SK-N-SH (cell line): ENCODE data around the gene DNAH11. TPM values are rescaled to one million over a fixed set of nuclear protein-coding genes. Genes with fewer than 3 reads are reported as not detected.

Source experiments
- CTCF ChIA-PET: fragments of 300-600, 350-600 bp; formaldehyde crosslinking; extraction: SDS; loops from one replicate; lab custom pipeline; 2021; lab: Yijun Ruan, JAX
- POLR2A ChIA-PET: fragments of 350-600 bp; sonication (Branson Sonifier 250); formaldehyde crosslinking; extraction: SDS; loops from one replicate; lab custom pipeline; 2020; ENCODE audit warnings: antibody characterized with exemption, inconsistent platforms; lab: Yijun Ruan, JAX
- DNase-seq: peaks from one replicate; pipeline ENCODE4 v3.0.0; 2012
- H2AFZ ChIP-seq: fragments of 200-600 bp; sonication (generic); 2 replicates; pipeline ENCODE4 v1.8.1; 2016; ENCODE audit warnings: antibody characterized with exemption, mild to moderate bottlenecking, low read depth
- H3F3A ChIP-seq: fragments of 200-600 bp; sonication (generic); replicated peaks from 2 replicates; pipeline ENCODE3; 2016; ENCODE audit warnings: antibody characterized with exemption, mild to moderate bottlenecking; ENCODE audit not compliant: insufficient read depth
- H3K27ac ChIP-seq, 2 experiments: fragments of 200-500 bp in 1 of 2; fragments of 200-600 bp in 1 of 2; sonication (Bioruptor generic) in 1 of 2; sonication (generic), shearing (Covaris generic) in 1 of 2; 2 replicates each; pipeline versions ENCODE4 v1.5.1 to v1.6.1; 2014 to 2016; ENCODE audit warnings: low read depth in 2 of 2, inconsistent platforms in 1 of 2, low read length in 1 of 2, mild to moderate bottlenecking in 1 of 2, mixed read lengths in 1 of 2
- H3K27me3 ChIP-seq: fragments of 200-600 bp; sonication (generic), shearing (Covaris generic); 2 replicates; pipeline ENCODE4 v1.6.1; 2016; ENCODE audit warnings: mixed run types; ENCODE audit not compliant: insufficient read depth
- H3K36me3 ChIP-seq, 2 experiments: fragments of 200-500 bp in 1 of 2; fragments of 200-600 bp in 1 of 2; sonication (Bioruptor generic) in 1 of 2; sonication (generic) in 1 of 2; replicated peaks in 1 of 2; 2 replicates each; pipeline versions ENCODE3 to v1.5.1; 2014 to 2016; ENCODE audit warnings: low read length in 1 of 2, mild to moderate bottlenecking in 1 of 2; ENCODE audit not compliant: insufficient read depth in 2 of 2, control insufficient read depth in 1 of 2
- H3K4me1 ChIP-seq, 2 experiments: fragments of 200-500 bp in 1 of 2; fragments of 200-600 bp in 1 of 2; sonication (Bioruptor generic) in 1 of 2; sonication (generic), shearing (Covaris generic) in 1 of 2; 2 replicates each; pipeline versions ENCODE4 v1.5.1 to v1.6.1; 2014 to 2016; ENCODE audit warnings: low read depth in 1 of 2, low read length in 1 of 2, mixed run types in 1 of 2; ENCODE audit not compliant: insufficient read depth in 2 of 2, control insufficient read depth in 1 of 2
- H3K4me2 ChIP-seq: fragments of 200-600 bp; sonication (generic), shearing (Covaris generic); 2 replicates; pipeline ENCODE4 v1.6.1; 2017; ENCODE audit warnings: mixed run types
- H3K4me3 ChIP-seq, 2 experiments: fragments of 200-500 bp in 1 of 2; fragments of 200-600 bp in 1 of 2; sonication (Bioruptor generic) in 1 of 2; sonication (generic), shearing (Covaris generic) in 1 of 2; 2 replicates each; pipeline versions ENCODE4 v1.5.1 to v1.8.1; 2014 to 2016; ENCODE audit warnings: low read depth in 2 of 2, inconsistent platforms in 1 of 2, low read length in 1 of 2, mild to moderate bottlenecking in 1 of 2, mixed read lengths in 1 of 2, moderate library complexity in 1 of 2
- H3K79me2 ChIP-seq: fragments of 200-600 bp; sonication (generic); 2 replicates; pipeline ENCODE4 v1.8.1; 2017; ENCODE audit warnings: mild to moderate bottlenecking; ENCODE audit not compliant: insufficient read depth
- H3K9ac ChIP-seq: fragments of 200-600 bp; sonication (generic); 2 replicates; pipeline ENCODE4 v1.6.1; 2017; ENCODE audit warnings: mixed run types
- H3K9me2 ChIP-seq: fragments of 200-600 bp; sonication (generic); 2 replicates; pipeline ENCODE4 v1.6.1; 2017; ENCODE audit warnings: mixed run types
- H3K9me3 ChIP-seq: fragments of 200-600 bp; sonication (generic); 2 replicates; pipeline ENCODE4 v1.6.1; 2017; ENCODE audit warnings: mixed run types, mild to moderate bottlenecking, moderate library complexity
- H4K20me1 ChIP-seq: fragments of 200-600 bp; sonication (generic); 2 replicates; pipeline ENCODE4 v1.6.1; 2017; ENCODE audit warnings: mild to moderate bottlenecking, mixed run types; ENCODE audit not compliant: insufficient read depth
- CHD2 ChIP-seq: fragments of 150-350 bp; IDR thresholded peaks from 2 replicates; pipeline ENCODE4 v1.6.1; 2018; ENCODE audit warnings: low read length; ENCODE audit not compliant: partially characterized antibody
- ELF1 ChIP-seq: IDR thresholded peaks from 2 replicates; pipeline ENCODE4 v1.4.0; 2012
- EP300 ChIP-seq, 2 experiments: IDR thresholded peaks; 2 replicates each; pipeline versions ENCODE4 v1.4.0 to v1.6.1; 2012; ENCODE audit warnings: borderline replicate concordance in 1 of 2, low read depth in 1 of 2, low read length in 1 of 2
- EZH2phosphoT487 ChIP-seq: fragments of 200-600 bp; sonication (generic); IDR thresholded peaks from 2 replicates; pipeline ENCODE4 v1.6.1; 2017; ENCODE audit warnings: low read depth, mixed run types, mild to moderate bottlenecking, antibody characterized with exemption, moderate library complexity, borderline replicate concordance
- FOSL2 ChIP-seq: IDR thresholded peaks from 2 replicates; pipeline ENCODE4 v1.4.0; 2012; ENCODE audit warnings: low read depth, mild to moderate bottlenecking, moderate library complexity, borderline replicate concordance
- FOXJ3 ChIP-seq: sonication (generic); formaldehyde crosslinking; IDR thresholded peaks from 2 replicates; pipeline ENCODE4 v1.5.1; 2020; ENCODE audit warnings: mild to moderate bottlenecking, missing genetic modification reagents
- FOXM1 ChIP-seq: IDR thresholded peaks from 2 replicates; pipeline ENCODE4 v1.4.0; 2012; ENCODE audit warnings: low read depth, mild to moderate bottlenecking
- IRF3 ChIP-seq: fragments of 150-350 bp; IDR thresholded peaks from 2 replicates; pipeline ENCODE4 v1.6.1; 2016; ENCODE audit warnings: mild to moderate bottlenecking, low read depth, low read length
- JUND ChIP-seq: IDR thresholded peaks from 2 replicates; pipeline ENCODE4 v1.4.0; 2012
- MAX ChIP-seq: IDR thresholded peaks from 2 replicates; pipeline ENCODE4 v1.4.0; 2012; ENCODE audit warnings: low read depth
- MEF2A ChIP-seq: IDR thresholded peaks from 2 replicates; pipeline ENCODE4 v1.4.0; 2012; ENCODE audit warnings: low read depth, borderline replicate concordance
- MXI1 ChIP-seq: IDR thresholded peaks from 2 replicates; pipeline ENCODE4 v1.6.1; 2012; ENCODE audit warnings: mild to moderate bottlenecking, low read depth, low read length, improper control_type of control experiment
- NFIC ChIP-seq: IDR thresholded peaks from 2 replicates; pipeline ENCODE4 v1.4.0; 2012; ENCODE audit warnings: borderline replicate concordance
- POLR2AphosphoS5 ChIP-seq: IDR thresholded peaks from 2 replicates; pipeline ENCODE4 v1.6.1; 2012; ENCODE audit warnings: low read depth, low read length
- RAD21 ChIP-seq: IDR thresholded peaks from 2 replicates; pipeline ENCODE4 v1.6.1; 2012; ENCODE audit warnings: mild to moderate bottlenecking, low read length
- RCOR1 ChIP-seq: fragments of 150-350 bp; IDR thresholded peaks from 2 replicates; pipeline ENCODE4 v1.6.1; 2017; ENCODE audit warnings: antibody characterized with exemption, low read length
- REST ChIP-seq: IDR thresholded peaks from 2 replicates; pipeline ENCODE4 v1.6.1; 2012; ENCODE audit warnings: mild to moderate bottlenecking, low read depth, low read length, moderate library complexity
- SIN3A ChIP-seq: IDR thresholded peaks from 2 replicates; pipeline ENCODE4 v1.6.1; 2012; ENCODE audit warnings: low read depth, mild to moderate bottlenecking, low read length, moderate library complexity, borderline replicate concordance
- SMC3 ChIP-seq: IDR thresholded peaks from 2 replicates; pipeline ENCODE4 v1.6.1; 2012; ENCODE audit warnings: low read depth, low read length, improper control_type of control experiment
- TAF1 ChIP-seq: IDR thresholded peaks from 2 replicates; pipeline ENCODE4 v1.6.1; 2012; ENCODE audit warnings: low read depth, mild to moderate bottlenecking, low read length, moderate library complexity, borderline replicate concordance
- TEAD4 ChIP-seq: IDR thresholded peaks from 2 replicates; pipeline ENCODE4 v1.4.0; 2012; ENCODE audit warnings: mild to moderate bottlenecking, borderline replicate concordance; ENCODE audit not compliant: insufficient read depth
- YY1 ChIP-seq: IDR thresholded peaks from 2 replicates; pipeline ENCODE4 v1.4.0; 2012; ENCODE audit warnings: low read depth, mild to moderate bottlenecking
- WGBS: methylation state at CpG from one replicate; pipeline ENCODE4 v1.1.6; 2017; ENCODE audit warnings: low lambda C conversion rate; 5-methylcytosine and 5-hydroxymethylcytosine counted together
- polyA plus RNA-seq, 3 experiments: library from polyadenylated mRNA; depleted of rRNA; stranded (reverse); fragments of >200 nt; gene quantifications; 2 replicates each; pipeline ENCODE4 v1.2.3, GENCODE V29; 2012

DNAH11 gene
- polyA plus RNA-seq, 1 of the 3 experiments (the other 2 are of a cell fraction) = 0.77 TPM

GRCh38 chr7:21747806-21748205 lies 205.0 kb downstream of the DNAH11 start:
- Histone ChIP-seq H3K36me3 (no peaks in the 10 kb centered on the region), H2AFZ (no peak overlapping the region), H3K9me2 (no peaks in the 10 kb centered on the region), H3K9ac (no peak overlapping the region), H3F3A (no peaks in the 10 kb centered on the region), H3K27me3 (peaks cover 6% of the 10 kb centered on the region; the same call in 1 of the 2 replicates), H3K9me3 (no peaks in the 10 kb centered on the region), H4K20me1 (no peaks in the 10 kb centered on the region), H3K4me3 (no peak overlapping the region), H3K27ac (no peak overlapping the region), H3K4me2 (no peak overlapping the region), H3K79me2 (no peaks in the 10 kb centered on the region), H3K4me1 (no peaks in the 10 kb centered on the region)
- POLR2A ChIA-PET = no interaction called here
- DNase-seq = no peak
- no peak for TF ChIP-seq POLR2AphosphoS5
- no peak for TF ChIP-seq JUND
- no peak for TF ChIP-seq FOXM1
- TF ChIP-seq TAF1 = no peak
- no peak for TF ChIP-seq RCOR1
- no peak for TF ChIP-seq MXI1
- TF ChIP-seq FOSL2 = no peak
- TF ChIP-seq IRF3 = no peak
- no peak for TF ChIP-seq NFIC
- no peak for TF ChIP-seq MEF2A
- no peak for TF ChIP-seq MAX
- TF ChIP-seq YY1 = no peak
- TF ChIP-seq EZH2phosphoT487 = no peak
- TF ChIP-seq CHD2 = no peak
- TF ChIP-seq SMC3 = no peak
- TF ChIP-seq ELF1 = no peak
- TF ChIP-seq EP300 (IDR thresholded peaks at IDR 0.05; ENCODE audit: borderline replicate concordance in 1 of 2, low read depth in 1 of 2, low read length in 1 of 2) = no peak
- WGBS = 3% methylated on average over 2 of the region's 2 CpGs
- CTCF ChIA-PET = interaction anchor here (3.3 kb wide), 1 partner anchor 19 kb away, joined by 9 read pairs; no protein-coding TSS in a partner anchor

GRCh38 chr7:21749378-21749777 lies 206.5 kb downstream of the DNAH11 start:
- Histone ChIP-seq H4K20me1 (no peaks in the 10 kb centered on the region), H3K4me3 (no peak overlapping the region), H3K4me2 (no peak overlapping the region), H3K79me2 (no peaks in the 10 kb centered on the region), H3K9me2 (no peaks in the 10 kb centered on the region), H3K27ac (no peak overlapping the region), H3K9me3 (no peaks in the 10 kb centered on the region), H3K9ac (no peak overlapping the region), H3K27me3 (peaks cover 6% of the 10 kb centered on the region; the same call in 1 of the 2 replicates), H2AFZ (no peak overlapping the region), H3F3A (no peaks in the 10 kb centered on the region), H3K36me3 (no peaks in the 10 kb centered on the region), H3K4me1 (no peaks in the 10 kb centered on the region)
- ChIA-PET CTCF (interaction anchor here (3.3 kb wide), 1 partner anchor 18 kb away, joined by 9 read pairs; no protein-coding TSS in a partner anchor), POLR2A (no interaction called here)
- DNase-seq = no peak
- 34% methylated on average over 9 of the region's 9 CpGs for WGBS
- no peak for TF ChIP-seq SIN3A
- no peak for TF ChIP-seq JUND
- no peak for TF ChIP-seq FOXJ3
- TF ChIP-seq CHD2 = no peak
- no peak for TF ChIP-seq FOXM1
- no peak for TF ChIP-seq RAD21
- no peak for TF ChIP-seq FOSL2
- no peak for TF ChIP-seq EP300 (IDR thresholded peaks at IDR 0.05; ENCODE audit: borderline replicate concordance in 1 of 2, low read depth in 1 of 2, low read length in 1 of 2)
- no peak for TF ChIP-seq EZH2phosphoT487
- TF ChIP-seq REST = no peak
- TF ChIP-seq TEAD4 = no peak
